Panc1 (cell line): Measurements from ENCODE around the gene MROH2A. TPM values are rescaled to one million over a fixed set of nuclear protein-coding genes. Genes with fewer than 3 reads are reported as not detected.

Source experiments
- ATAC-seq: fragments of 200-7000 bp; cut with Tn5 transposase; 2 replicates; pipeline ENCODE4 v1.9.1; 2020; ENCODE audit warnings: mild to moderate bottlenecking, moderate library complexity
- BruUV-seq: library from RNA; stranded (reverse); fragments of 400-500 nt; replicated peaks from 2 replicates; lab custom pipeline; 2021; lab: Mats Ljungman, UMichigan
- CTCF ChIA-PET: fragments of 300-600 bp; sonication (Branson Sonifier 250); formaldehyde crosslinking; loops from one replicate; lab custom pipeline; 2022; ENCODE audit warnings: antibody characterized with exemption; lab: Charles Lee
- POLR2A ChIA-PET: fragments of 300-600 bp; sonication (Branson Sonifier 250); formaldehyde crosslinking; loops from one replicate; lab custom pipeline; 2022; ENCODE audit warnings: antibody characterized with exemption; lab: Charles Lee
- DNase-seq: peaks from one replicate; pipeline ENCODE4 v3.0.0-alpha.2; 2010; ENCODE audit warnings: low read depth, low spot score
- H3K27ac ChIP-seq: 2 replicates; pipeline ENCODE4 v1.5.1; 2011; ENCODE audit warnings: mild to moderate bottlenecking, low read length, inconsistent platforms
- H3K27me3 ChIP-seq: fragments of 200-500 bp; sonication (Bioruptor generic); 2 replicates; pipeline ENCODE4 v1.6.0; 2014; ENCODE audit warnings: low read length, inconsistent platforms; ENCODE audit not compliant: control insufficient read depth, insufficient read depth
- H3K36me3 ChIP-seq: fragments of 200-500 bp; sonication (Bioruptor generic); 2 replicates; pipeline ENCODE4 v1.5.1; 2014; ENCODE audit warnings: inconsistent platforms, mild to moderate bottlenecking, low read length, moderate library complexity; ENCODE audit not compliant: control insufficient read depth, insufficient read depth
- H3K4me1 ChIP-seq: 2 replicates; pipeline ENCODE4 v1.5.1; 2011; ENCODE audit warnings: inconsistent platforms, mild to moderate bottlenecking, low read length, moderate library complexity; ENCODE audit not compliant: control insufficient read depth, insufficient read depth
- H3K4me3 ChIP-seq, 2 experiments: 2 replicates each; pipeline ENCODE4 v1.5.1; 2011 to 2012; ENCODE audit warnings: low read depth in 2 of 2, low read length in 2 of 2, mild to moderate bottlenecking in 2 of 2, inconsistent platforms in 1 of 2, moderate library complexity in 1 of 2
- H3K9me3 ChIP-seq: fragments of 200-500 bp; sonication (Bioruptor generic); 2 replicates; pipeline ENCODE4 v1.5.1; 2014; ENCODE audit warnings: low read depth, mild to moderate bottlenecking, inconsistent platforms, low read length, moderate library complexity; ENCODE audit not compliant: control insufficient read depth, insufficient read depth
- POLR2AphosphoS5 ChIP-seq: IDR thresholded peaks from 2 replicates; pipeline ENCODE4 v1.6.1; 2012; ENCODE audit warnings: mild to moderate bottlenecking, low read depth, low read length, moderate library complexity
- SIN3A ChIP-seq: IDR thresholded peaks from 2 replicates; pipeline ENCODE4 v1.6.1; 2012; ENCODE audit warnings: low read depth, mild to moderate bottlenecking, low read length, moderate library complexity, borderline replicate concordance; ENCODE audit not compliant: insufficient read depth
- TCF7L2 ChIP-seq: IDR thresholded peaks from 2 replicates; pipeline ENCODE4 v1.6.1; 2011; ENCODE audit warnings: mild to moderate bottlenecking, low read depth, low read length, inconsistent platforms
- in situ Hi-C: cut with HindIII; loops from 2 replicates; pipeline ENCODE4 v1.10.0; 2016; ENCODE audit warnings: low sequenced_read_pairs, low pct_unique_long_range_greater_than_20kb
- intact Hi-C: fragments of 100-400 bp; cut with micrococcal nuclease; formaldehyde crosslinking; loops from one replicate; pipeline ENCODE4 v1.10.0; 2022; ENCODE audit not compliant: unreplicated experiment
- total RNA-seq: library from RNA; stranded (reverse); gene quantifications from one replicate; pipeline ENCODE4 v1.2.1, GENCODE V29; 2021; ENCODE audit not compliant: unreplicated experiment
- TF ChIP-seq, protein P1 (sequence below), 2 experiments: IDR thresholded peaks; 2 replicates each; pipeline ENCODE4 v1.6.1; 2011 to 2012; ENCODE audit warnings: low read depth in 2 of 2, control low read depth in 1 of 2, low read length in 1 of 2, mild to moderate bottlenecking in 1 of 2, moderate library complexity in 1 of 2; ENCODE audit not compliant: insufficient read depth in 1 of 2
- TF ChIP-seq, protein P2 (sequence below): fragments of 450-650 bp; IDR thresholded peaks from 2 replicates; pipeline ENCODE4 v1.5.1; 2017; ENCODE audit warnings: mild to moderate bottlenecking

The MROH2A gene
- total RNA-seq, 1 experiment from 2014 or later = not detected

DNA sequence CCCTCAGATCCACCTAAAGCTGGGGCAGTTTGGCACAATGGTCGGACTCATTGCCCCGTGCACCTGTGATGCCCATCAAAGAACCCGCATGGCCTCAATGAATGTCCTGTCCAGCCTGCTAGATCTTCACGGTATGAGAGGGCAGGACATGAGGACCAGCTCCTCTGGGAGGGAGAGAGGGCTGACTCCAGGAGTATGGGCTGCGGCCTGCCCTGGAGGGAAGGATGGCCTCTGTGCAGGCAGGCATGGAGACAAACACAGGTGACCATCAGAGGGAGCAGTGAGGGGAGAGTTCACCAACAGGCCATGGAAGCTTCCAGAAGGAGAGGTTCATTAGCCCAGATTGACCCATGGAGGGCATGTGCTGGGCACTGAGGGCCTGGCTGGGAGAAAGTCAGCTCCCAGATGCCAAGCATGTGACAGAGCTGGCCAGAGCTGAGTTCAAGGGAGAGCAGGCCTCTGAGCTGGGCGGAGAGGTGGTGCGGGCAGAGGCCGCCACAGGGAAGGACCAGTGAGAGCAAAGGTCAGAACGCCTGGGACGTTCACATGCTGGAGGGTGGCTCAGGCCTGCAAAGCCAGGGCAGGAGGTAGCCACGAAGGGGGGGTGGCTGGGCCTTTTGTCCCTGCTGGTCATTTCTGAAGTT, 40.0 kb downstream of the MROH2A start:
- Histone ChIP-seq H3K4me1 (no peaks in the 10 kb centered on the region), H3K36me3 (no peaks in the 10 kb centered on the region), H3K27ac (no peak overlapping the region), H3K4me3 (no peak overlapping the region), H3K27me3 (no peaks in the 10 kb centered on the region), H3K9me3 (no peaks in the 10 kb centered on the region)
- CTCF ChIA-PET = no interaction called here
- no peak for DNase-seq
- ATAC-seq = no peak
- intact Hi-C loops (no loop called here), in situ Hi-C loops (no loop called here)
- TF ChIP-seq, protein P1, sequence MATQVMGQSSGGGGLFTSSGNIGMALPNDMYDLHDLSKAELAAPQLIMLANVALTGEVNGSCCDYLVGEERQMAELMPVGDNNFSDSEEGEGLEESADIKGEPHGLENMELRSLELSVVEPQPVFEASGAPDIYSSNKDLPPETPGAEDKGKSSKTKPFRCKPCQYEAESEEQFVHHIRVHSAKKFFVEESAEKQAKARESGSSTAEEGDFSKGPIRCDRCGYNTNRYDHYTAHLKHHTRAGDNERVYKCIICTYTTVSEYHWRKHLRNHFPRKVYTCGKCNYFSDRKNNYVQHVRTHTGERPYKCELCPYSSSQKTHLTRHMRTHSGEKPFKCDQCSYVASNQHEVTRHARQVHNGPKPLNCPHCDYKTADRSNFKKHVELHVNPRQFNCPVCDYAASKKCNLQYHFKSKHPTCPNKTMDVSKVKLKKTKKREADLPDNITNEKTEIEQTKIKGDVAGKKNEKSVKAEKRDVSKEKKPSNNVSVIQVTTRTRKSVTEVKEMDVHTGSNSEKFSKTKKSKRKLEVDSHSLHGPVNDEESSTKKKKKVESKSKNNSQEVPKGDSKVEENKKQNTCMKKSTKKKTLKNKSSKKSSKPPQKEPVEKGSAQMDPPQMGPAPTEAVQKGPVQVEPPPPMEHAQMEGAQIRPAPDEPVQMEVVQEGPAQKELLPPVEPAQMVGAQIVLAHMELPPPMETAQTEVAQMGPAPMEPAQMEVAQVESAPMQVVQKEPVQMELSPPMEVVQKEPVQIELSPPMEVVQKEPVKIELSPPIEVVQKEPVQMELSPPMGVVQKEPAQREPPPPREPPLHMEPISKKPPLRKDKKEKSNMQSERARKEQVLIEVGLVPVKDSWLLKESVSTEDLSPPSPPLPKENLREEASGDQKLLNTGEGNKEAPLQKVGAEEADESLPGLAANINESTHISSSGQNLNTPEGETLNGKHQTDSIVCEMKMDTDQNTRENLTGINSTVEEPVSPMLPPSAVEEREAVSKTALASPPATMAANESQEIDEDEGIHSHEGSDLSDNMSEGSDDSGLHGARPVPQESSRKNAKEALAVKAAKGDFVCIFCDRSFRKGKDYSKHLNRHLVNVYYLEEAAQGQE (IDR thresholded peaks at IDR 0.05; ENCODE audit: insufficient read depth in 1 of 2, low read depth in 2 of 2, low read length in 1 of 2) = no peak
- TF ChIP-seq POLR2AphosphoS5 (no peak), SIN3A (no peak), TCF7L2 (no peak)
- TF ChIP-seq, protein P2, sequence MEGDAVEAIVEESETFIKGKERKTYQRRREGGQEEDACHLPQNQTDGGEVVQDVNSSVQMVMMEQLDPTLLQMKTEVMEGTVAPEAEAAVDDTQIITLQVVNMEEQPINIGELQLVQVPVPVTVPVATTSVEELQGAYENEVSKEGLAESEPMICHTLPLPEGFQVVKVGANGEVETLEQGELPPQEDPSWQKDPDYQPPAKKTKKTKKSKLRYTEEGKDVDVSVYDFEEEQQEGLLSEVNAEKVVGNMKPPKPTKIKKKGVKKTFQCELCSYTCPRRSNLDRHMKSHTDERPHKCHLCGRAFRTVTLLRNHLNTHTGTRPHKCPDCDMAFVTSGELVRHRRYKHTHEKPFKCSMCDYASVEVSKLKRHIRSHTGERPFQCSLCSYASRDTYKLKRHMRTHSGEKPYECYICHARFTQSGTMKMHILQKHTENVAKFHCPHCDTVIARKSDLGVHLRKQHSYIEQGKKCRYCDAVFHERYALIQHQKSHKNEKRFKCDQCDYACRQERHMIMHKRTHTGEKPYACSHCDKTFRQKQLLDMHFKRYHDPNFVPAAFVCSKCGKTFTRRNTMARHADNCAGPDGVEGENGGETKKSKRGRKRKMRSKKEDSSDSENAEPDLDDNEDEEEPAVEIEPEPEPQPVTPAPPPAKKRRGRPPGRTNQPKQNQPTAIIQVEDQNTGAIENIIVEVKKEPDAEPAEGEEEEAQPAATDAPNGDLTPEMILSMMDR = no peak
- no TSS peak for BruUV-seq
- POLR2A ChIA-PET = no interaction called here

DNA sequence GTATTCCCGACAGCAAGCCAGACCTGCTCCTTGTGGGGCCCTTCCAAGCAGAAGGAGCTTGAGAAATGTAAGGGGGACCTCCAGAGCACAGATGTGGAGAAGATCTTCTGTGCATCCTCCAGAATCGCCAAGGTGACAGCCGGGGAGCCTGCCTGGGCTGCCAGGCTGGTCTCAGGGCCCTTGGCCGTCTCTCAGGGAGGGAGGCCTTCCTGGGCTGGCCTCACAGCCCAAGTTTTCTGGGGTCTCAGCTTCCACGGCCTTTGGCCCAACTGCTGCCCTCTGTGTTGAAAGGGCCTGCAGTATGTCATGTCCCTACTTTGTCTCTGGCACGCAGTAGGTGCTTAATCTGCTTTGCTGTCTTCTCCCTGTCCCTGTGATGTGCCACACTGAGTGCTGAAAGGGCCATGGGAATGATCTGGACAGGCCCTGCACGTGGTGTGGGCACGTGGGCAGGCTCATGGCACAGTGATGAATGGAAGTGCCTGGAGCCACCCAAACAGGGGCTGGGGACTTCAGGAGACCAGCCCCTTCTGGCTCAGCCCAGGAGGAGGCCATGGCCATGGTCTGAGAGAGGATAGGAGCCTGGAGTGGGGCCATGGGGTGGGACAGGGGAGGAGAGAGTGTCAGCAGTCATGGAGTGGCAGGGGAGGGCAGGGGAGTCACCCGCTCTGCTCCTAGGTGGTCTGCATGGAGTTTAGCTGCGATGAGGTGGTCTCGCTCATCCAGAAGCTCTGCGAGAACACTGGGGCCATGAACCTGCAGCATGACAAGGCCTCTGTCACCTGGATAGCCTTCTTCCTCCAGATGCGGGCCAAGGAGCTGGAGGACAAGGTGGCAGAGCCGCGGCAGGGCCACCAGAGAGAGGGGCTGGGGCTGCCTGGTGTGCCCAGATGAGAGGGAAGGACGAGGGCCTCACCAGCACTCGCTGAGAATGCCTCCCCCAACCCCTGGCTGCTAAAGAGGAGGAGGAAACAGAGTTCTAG, 40.8 kb downstream of the MROH2A start:
- H3K27ac ChIP-seq = no peak overlapping the region
- no peak for ATAC-seq
- intact Hi-C loops = no loop called here
- no peaks in the 10 kb centered on the region for H3K4me1 ChIP-seq
- TF ChIP-seq POLR2AphosphoS5 = no peak
- no peak for TF ChIP-seq TCF7L2
- TF ChIP-seq, protein P2 = no peak
- TF ChIP-seq SIN3A = no peak
- TF ChIP-seq, protein P1 (IDR thresholded peaks at IDR 0.05; ENCODE audit: insufficient read depth in 1 of 2, low read depth in 2 of 2, low read length in 1 of 2) = no peak
- no peaks in the 10 kb centered on the region for H3K27me3 ChIP-seq
- DNase-seq = no peak
- ChIA-PET POLR2A (no interaction called here), CTCF (no interaction called here)
- BruUV-seq = no TSS peak
- no peak overlapping the region for H3K4me3 ChIP-seq
- H3K36me3 ChIP-seq = no peaks in the 10 kb centered on the region
- no peaks in the 10 kb centered on the region for H3K9me3 ChIP-seq
- in situ Hi-C loops = no loop called here
